Endothelial cell of umbilical vein (primary cell): ENCODE results near the gene NUDT8. TPM values are rescaled to one million over a fixed set of nuclear protein-coding genes. Genes with fewer than 3 reads are reported as not detected.
"Not testable (repeated sequence)": the region's sequence is repeated elsewhere in the genome, so short reads cannot be mapped to it uniquely, and the experiment has no call there.

Source experiments
- BruUV-seq: library from RNA; stranded (reverse); fragments of 400-500 nt; replicated peaks from 2 replicates; lab custom pipeline; 2021; lab: Mats Ljungman, UMichigan
- CTCF ChIA-PET: fragments of 300-600, 350-600 bp; sonication (Branson Sonifier 250); formaldehyde crosslinking; loops from one replicate; lab custom pipeline; 2021; ENCODE audit warnings: antibody characterized with exemption, inconsistent platforms; lab: Charles Lee
- POLR2A ChIA-PET: fragments of 300-600, 350-600 bp; sonication (Branson Sonifier 250); formaldehyde crosslinking; loops from one replicate; lab custom pipeline; 2021; ENCODE audit warnings: antibody characterized with exemption, inconsistent platforms; lab: Charles Lee
- DNase-seq: peaks from one replicate; pipeline ENCODE4 v3.0.0-alpha.2; 2011; ENCODE audit warnings: low read depth, low spot score
- FAIRE-seq: peaks from 2 replicates; lab custom pipeline; 2011; peaks lifted over from hg19 to GRCh38; lab: Jason Lieb, UNC
- H2AFZ ChIP-seq: 2 replicates; pipeline ENCODE4 v1.6.0; 2012; ENCODE audit warnings: low read depth, low read length, control low read depth, inconsistent platforms
- H3K27ac ChIP-seq: 2 replicates; pipeline ENCODE4 v1.5.1; 2011; ENCODE audit warnings: low read depth, mild to moderate bottlenecking, control low read depth, low read length, moderate library complexity; ENCODE audit not compliant: insufficient read depth
- H3K27me3 ChIP-seq, 2 experiments: 2 replicates each; pipeline versions ENCODE4 v1.6.0 to v1.6.1; 2011; ENCODE audit warnings: low read length in 2 of 2, mixed read lengths in 1 of 2; ENCODE audit not compliant: control insufficient read depth in 2 of 2, insufficient read depth in 2 of 2
- H3K36me3 ChIP-seq, 2 experiments: 2 replicates in 1 of 2; 3 replicates in 1 of 2; pipeline ENCODE4 v1.5.1; 2011; ENCODE audit warnings: low read length in 2 of 2, mild to moderate bottlenecking in 1 of 2, moderate library complexity in 1 of 2; ENCODE audit not compliant: control insufficient read depth in 2 of 2, insufficient read depth in 2 of 2; ENCODE audit errors: extremely low read depth in 1 of 2
- H3K4me1 ChIP-seq: 3 replicates; pipeline ENCODE4 v1.5.1; 2011; ENCODE audit warnings: mild to moderate bottlenecking, low read length; ENCODE audit not compliant: control insufficient read depth, insufficient read depth; ENCODE audit errors: extremely low read depth
- H3K4me2 ChIP-seq: 2 replicates; pipeline ENCODE4 v1.6.1; 2011; ENCODE audit warnings: low read length, control low read depth, mixed read lengths; ENCODE audit not compliant: insufficient read depth
- H3K4me3 ChIP-seq, 3 experiments: fragments of 200-600 bp in 1 of 3; sonication (generic), shearing (Covaris generic) in 1 of 3; replicated peaks in 1 of 3; 2 replicates each; pipeline ENCODE4 v1.5.1; 2011 to 2016; ENCODE audit warnings: control low read depth in 3 of 3, low read length in 3 of 3, mild to moderate bottlenecking in 2 of 3, inconsistent platforms in 1 of 3, low read depth in 1 of 3, moderate library complexity in 1 of 3; ENCODE audit not compliant: insufficient read depth in 1 of 3
- H3K79me2 ChIP-seq: 2 replicates; pipeline ENCODE4 v1.6.0; 2012; ENCODE audit warnings: low read length, inconsistent platforms; ENCODE audit not compliant: control insufficient read depth, insufficient read depth
- H3K9ac ChIP-seq: replicated peaks from 2 replicates; pipeline ENCODE3; 2011; ENCODE audit warnings: low read length, control low read depth; ENCODE audit not compliant: insufficient read depth; ENCODE audit errors: extremely low read depth
- H3K9me1 ChIP-seq: replicated peaks from 3 replicates; pipeline ENCODE4 v1.6.0; 2011; ENCODE audit warnings: mild to moderate bottlenecking, low read length; ENCODE audit not compliant: control insufficient read depth, insufficient read depth; ENCODE audit errors: extremely low read depth
- H3K9me3 ChIP-seq: replicated peaks from 2 replicates; pipeline ENCODE4 v1.5.1; 2012; ENCODE audit warnings: low read length, inconsistent platforms; ENCODE audit not compliant: control insufficient read depth, insufficient read depth
- H4K20me1 ChIP-seq: replicated peaks from 2 replicates; pipeline ENCODE3; 2011; ENCODE audit warnings: mild to moderate bottlenecking, low read length; ENCODE audit not compliant: control insufficient read depth, insufficient read depth; ENCODE audit errors: extremely low read depth
- MYC ChIP-seq: IDR thresholded peaks from one replicate; pipeline ENCODE4 v1.6.1; 2011; ENCODE audit warnings: mild to moderate bottlenecking, low read depth, low read length
- POLR2A ChIP-seq: IDR thresholded peaks from 2 replicates; pipeline ENCODE4 v1.6.1; 2012; ENCODE audit warnings: low read depth, mild to moderate bottlenecking, control low read depth, low read length
- dilution Hi-C: fragments of 300-500 bp; cut with MboI; formaldehyde crosslinking; loops from one replicate; pipeline ENCODE4 v1.15.0; 2019; ENCODE audit warnings: low sequenced_read_pairs; ENCODE audit not compliant: extremely low pct_ligation_motif_present
- intact Hi-C: fragments of 100-400 bp; cut with micrococcal nuclease; formaldehyde crosslinking; loops from one replicate; pipeline ENCODE4 v1.10.0; 2022
- polyA plus RNA-seq, 4 experiments: library from polyadenylated mRNA; depleted of rRNA in 3 of 4; stranded (reverse) in 3 of 4; unstranded in 1 of 4; fragments of >200 nt; gene quantifications; 2 replicates each; pipeline versions ENCODE4 v1.2.1 to v1.2.3, GENCODE V29; 2011 to 2012; ENCODE audit warnings: missing spikeins in 1 of 4
- total RNA-seq: library from RNA; stranded (reverse); gene quantifications from 2 replicates; pipeline ENCODE4 v1.2.3, GENCODE V29; 2021

NUDT8 gene
- total and polyA plus RNA-seq, 2 donors (not counting 3 experiments of a cell fraction or from before 2014, with no cell fraction given), result 14.1 to 20.4 TPM

GRCh38 chr11:67662142-67662834, 32.6 kb upstream of the NUDT8 start:
- H3K9me1 ChIP-seq, result no peaks in the 10 kb centered on the region
- H4K20me1 ChIP-seq, result no peaks in the 10 kb centered on the region
- H2AFZ ChIP-seq, result no peak overlapping the region
- no peaks in the 10 kb centered on the region for H3K4me1 ChIP-seq
- no peak overlapping the region for H3K9ac ChIP-seq
- FAIRE-seq (no peak), DNase-seq (no peak)
- H3K9me3 ChIP-seq, result no peaks in the 10 kb centered on the region
- CTCF ChIA-PET, result interaction anchor here (1.5 to 1.6 kb wide), 2 partner anchors 18 to 33 kb away, joined by 4 to 6 read pairs; partner anchors contain the start of gene NUDT8
- intact Hi-C loops, result no loop called here
- no peak overlapping the region for H3K27ac ChIP-seq
- H3K79me2 ChIP-seq, result no peaks in the 10 kb centered on the region
- H3K27me3 ChIP-seq, result no peaks in the 10 kb centered on the region
- POLR2A ChIA-PET, result no interaction called here
- dilution Hi-C loops, result no loop called here
- no peak overlapping the region for H3K4me2 ChIP-seq
- no peak overlapping the region for H3K4me3 ChIP-seq
- TF ChIP-seq POLR2A (no peak), MYC (no peak)
- no TSS peak for BruUV-seq
- no peaks in the 10 kb centered on the region for H3K36me3 ChIP-seq

DNA sequence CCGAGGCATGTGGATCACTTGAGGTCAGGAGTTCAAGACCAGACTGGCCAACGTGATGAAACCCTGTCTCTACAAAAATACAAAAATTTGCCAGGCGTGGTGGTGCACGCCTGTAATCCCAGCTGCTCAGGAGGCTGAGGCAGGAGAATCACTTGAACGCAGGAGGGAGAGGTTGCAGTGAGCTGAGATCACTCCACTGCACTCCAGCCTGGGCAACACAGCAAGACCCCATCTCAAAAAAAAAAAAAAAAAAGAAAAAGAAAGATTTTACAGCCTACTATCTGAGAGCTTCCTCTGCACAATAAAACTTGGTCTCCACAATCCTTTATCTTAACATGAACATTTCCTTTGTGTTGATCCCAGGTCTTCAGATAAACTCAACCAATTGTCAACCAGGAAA, 31.0 kb upstream of the NUDT8 start:
- H3K36me3 ChIP-seq, dilution Hi-C loops, H4K20me1 ChIP-seq, intact Hi-C loops, H3K79me2 ChIP-seq, H3K9me3 ChIP-seq, H3K4me3 ChIP-seq, FAIRE-seq, POLR2A ChIA-PET, H3K9ac ChIP-seq, H2AFZ ChIP-seq, BruUV-seq, DNase-seq, H3K4me2 ChIP-seq, H3K27ac ChIP-seq, H3K27me3 ChIP-seq, H3K4me1 ChIP-seq, H3K9me1 ChIP-seq: not testable (repeated sequence)
- CTCF ChIA-PET, result interaction anchor here (1.8 kb wide), 1 partner anchor 16 kb away, joined by 8 read pairs; no protein-coding TSS in a partner anchor

DNA sequence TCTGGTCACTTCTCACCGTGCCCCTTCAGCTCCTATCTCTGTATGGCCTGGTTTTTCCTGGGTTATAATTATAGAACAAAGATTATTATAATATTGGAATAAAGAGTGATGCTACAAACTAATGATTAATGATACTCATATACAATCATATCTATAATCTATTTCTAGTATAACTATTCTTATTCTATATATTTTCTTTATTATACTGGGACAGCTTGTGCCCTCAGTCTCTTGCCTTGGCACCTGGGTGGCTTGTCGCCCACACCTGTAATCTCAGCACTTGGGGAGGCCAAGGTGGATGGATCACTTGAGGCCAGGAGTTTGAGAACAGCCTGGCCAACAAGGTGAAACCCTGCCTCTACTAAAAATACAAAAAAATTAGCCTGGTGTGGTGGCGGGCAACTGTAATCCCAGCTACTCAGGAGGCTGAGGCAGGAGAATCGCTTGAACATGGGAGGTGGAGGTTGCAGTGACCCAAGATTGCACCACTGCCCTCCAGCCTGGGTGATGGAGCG, 30.0 kb upstream of the NUDT8 start:
- H3K9me3 ChIP-seq, DNase-seq, H3K4me1 ChIP-seq, POLR2A ChIA-PET, H4K20me1 ChIP-seq, FAIRE-seq, H3K4me3 ChIP-seq, H3K27me3 ChIP-seq, H3K79me2 ChIP-seq, H2AFZ ChIP-seq, H3K4me2 ChIP-seq, dilution Hi-C loops, H3K9me1 ChIP-seq, H3K9ac ChIP-seq, H3K27ac ChIP-seq, BruUV-seq, H3K36me3 ChIP-seq: not testable (repeated sequence)
- intact Hi-C loops, result loop anchor here (1.0 kb wide), 1 partner anchor 29 kb away; no protein-coding TSS in a partner anchor
- CTCF ChIA-PET, result interaction anchor here (0.5 to 4.4 kb wide), 22 partner anchors 9 to 435 kb away, joined by 3 to 92 read pairs (median 4); partner anchors contain the start of genes ACY3, ALDH3B2 and NUDT8
